Activated T-helper 2 cell treated with anti-CD3 and anti-CD28 coated beads, Interferon-gamma antibody, Interleukin-2, Interleukin-4, amounts not matched to agents 10 μg/mL and 5 μg/mL and 100 μg/mL, durations not matched to agents 14 hours and 24 hours and 36 hours (primary cell): ENCODE results near the gene FSCN2. TPM values are rescaled to one million over a fixed set of nuclear protein-coding genes. Genes with fewer than 3 reads are reported as not detected.

ENCODE experiments used
- DNase-seq: peaks from one replicate; pipeline ENCODE4 v3.0.0; 2021; ENCODE audit warnings: low spot score
- H3K27ac Mint-ChIP-seq: one replicate; pipeline ENCODE4 v1.8.0; 2021; ENCODE audit warnings: mixed read lengths
- H3K27me3 Mint-ChIP-seq: one replicate; pipeline ENCODE4 v1.8.0; 2021; ENCODE audit warnings: low read depth, mixed read lengths
- H3K36me3 Mint-ChIP-seq: one replicate; pipeline ENCODE4 v1.8.0; 2021; ENCODE audit warnings: low read depth, mixed read lengths
- H3K4me1 Mint-ChIP-seq: one replicate; pipeline ENCODE4 v1.8.0; 2021; ENCODE audit warnings: low read depth, mixed read lengths
- H3K4me3 Mint-ChIP-seq: one replicate; pipeline ENCODE4 v1.8.0; 2021; ENCODE audit warnings: low read depth, mild to moderate bottlenecking, moderate library complexity, mixed read lengths
- H3K9me3 Mint-ChIP-seq: one replicate; pipeline ENCODE4 v1.8.0; 2021; ENCODE audit warnings: mixed read lengths
- intact Hi-C: fragments of 100-400 bp; cut with micrococcal nuclease; formaldehyde crosslinking; loops from one replicate; pipeline ENCODE4 v1.15.1; 2023
- total RNA-seq: library from RNA; stranded (reverse); gene quantifications from 2 replicates; pipeline ENCODE4 v1.2.3, GENCODE V29; 2022

FSCN2 gene
- total RNA-seq, 1 donor from 2014 or later: 1.1 TPM

DNA sequence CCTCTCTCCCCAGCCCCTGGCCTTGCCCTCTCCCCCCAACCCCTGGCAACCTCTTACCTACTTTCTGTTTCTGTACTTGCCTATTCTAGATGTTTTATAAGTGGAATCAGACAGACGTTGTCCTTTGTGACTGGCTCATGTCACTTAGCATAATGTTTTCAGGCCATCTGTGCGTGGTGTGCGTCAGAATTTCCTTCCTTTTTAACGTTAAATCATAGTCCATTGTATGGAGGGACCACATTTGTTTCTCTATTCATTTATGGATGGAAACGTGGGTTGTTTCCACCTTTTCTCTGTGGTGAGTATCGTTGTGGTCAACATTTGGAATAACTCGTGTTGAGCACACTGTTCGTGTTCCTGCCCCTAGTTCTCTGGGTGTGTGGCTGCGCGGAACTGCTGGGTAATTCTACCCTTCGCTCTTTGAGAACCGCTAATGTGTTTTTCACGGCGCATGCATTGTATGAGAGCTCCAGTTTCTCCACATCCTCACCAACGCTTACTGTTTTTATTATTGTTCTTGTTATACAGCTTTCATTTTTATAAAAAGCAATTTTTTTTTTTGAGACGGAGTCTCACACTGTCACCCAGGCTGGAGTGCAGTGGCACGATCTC, 41.9 kb upstream of the FSCN2 start:
- Mint-ChIP-seq H3K36me3 (no peaks in the 10 kb centered on the region), H3K4me1 (peaks cover 20% of the 10 kb centered on the region), H3K27ac (peak overlapping the region; percentile 73), H3K4me3 (peak overlapping the region; percentile 40), H3K9me3 (no peaks in the 10 kb centered on the region), H3K27me3 (peaks cover 16% of the 10 kb centered on the region)
- no peak for DNase-seq
- intact Hi-C loops: loop anchor here (5.0 kb wide), 1 partner anchor 249 kb away; the partner anchor contains the start of genes NDUFAF8 and TEPSIN

DNA sequence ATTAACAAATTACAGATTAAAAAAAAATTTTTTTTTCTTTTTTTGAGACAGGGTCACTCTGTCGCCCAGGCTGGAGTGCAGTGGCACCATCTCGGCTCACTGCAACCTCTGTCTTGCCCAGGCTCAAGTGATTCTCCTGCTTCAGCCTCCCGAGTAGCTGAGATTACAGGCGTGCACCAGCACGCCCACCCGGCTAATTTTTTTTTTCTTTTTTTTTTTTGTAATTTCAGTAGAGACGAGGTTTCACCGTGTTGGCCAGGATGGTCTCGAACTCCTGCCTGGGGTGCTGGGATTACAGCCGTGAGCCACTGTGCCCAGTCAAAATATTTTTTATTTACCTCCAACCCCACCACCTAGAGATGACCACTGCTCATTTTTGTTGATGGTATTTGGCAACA, 41.1 kb upstream of the FSCN2 start:
- Mint-ChIP-seq H3K4me3 (peak overlapping the region; percentile 67), H3K36me3 (no peaks in the 10 kb centered on the region), H3K27me3 (peaks cover 11% of the 10 kb centered on the region), H3K4me1 (peaks cover 18% of the 10 kb centered on the region), H3K27ac (peak overlapping the region; percentile 55), H3K9me3 (no peaks in the 10 kb centered on the region)
- no peak for DNase-seq
- intact Hi-C loops: loop anchor here (5.0 kb wide), 1 partner anchor 250 kb away; the partner anchor contains the start of genes NDUFAF8 and TEPSIN

DNA sequence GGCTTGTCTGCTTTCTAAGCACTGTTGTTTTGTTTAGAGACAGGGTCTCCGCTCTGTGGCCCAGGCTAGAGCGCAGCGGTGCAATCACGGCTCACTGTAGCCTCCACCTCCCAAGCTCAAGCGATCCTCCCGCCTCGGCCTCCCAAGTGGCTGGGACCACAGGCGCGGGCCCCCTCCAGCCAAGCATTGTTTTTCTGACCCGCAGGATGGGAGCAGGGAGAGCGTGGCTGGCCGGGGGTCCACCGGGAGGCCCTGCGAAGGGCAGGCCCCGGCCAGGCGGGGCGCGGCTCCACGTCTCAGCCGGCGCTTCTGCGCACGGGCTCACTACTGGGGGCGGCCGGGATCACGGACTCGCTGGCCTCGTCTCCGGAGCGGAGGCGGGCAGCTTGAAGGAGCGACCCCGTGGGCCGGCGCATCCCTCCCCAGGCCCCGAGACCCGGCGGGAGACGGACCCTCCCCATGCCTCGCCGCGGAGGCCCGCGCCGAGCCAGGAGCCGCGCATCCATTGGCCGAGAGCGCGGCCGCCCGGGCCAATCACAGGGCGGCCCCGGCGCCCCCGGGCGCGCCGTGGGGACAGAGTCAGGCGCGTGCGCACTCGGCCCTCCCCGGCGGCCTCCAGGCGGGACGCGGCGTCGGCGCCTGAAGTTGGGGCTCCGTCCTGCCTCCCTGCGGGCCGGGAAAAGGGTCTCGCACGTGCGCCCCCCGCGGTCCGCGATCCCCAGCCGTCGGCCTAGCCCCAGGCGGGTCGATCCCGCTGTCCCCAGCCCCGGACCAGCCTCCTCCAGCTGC, 40.5 kb upstream of the FSCN2 start:
- intact Hi-C loops: loop anchor here (5.0 kb wide), 1 partner anchor 250 kb away; the partner anchor contains the start of genes NDUFAF8 and TEPSIN
- peak; percentile 73 for DNase-seq
- Mint-ChIP-seq H3K4me3 (peak overlapping the region; percentile 67), H3K27me3 (peaks cover 6% of the 10 kb centered on the region), H3K4me1 (peaks cover 18% of the 10 kb centered on the region), H3K9me3 (no peaks in the 10 kb centered on the region), H3K27ac (peak overlapping the region; percentile 55), H3K36me3 (no peaks in the 10 kb centered on the region)

DNA sequence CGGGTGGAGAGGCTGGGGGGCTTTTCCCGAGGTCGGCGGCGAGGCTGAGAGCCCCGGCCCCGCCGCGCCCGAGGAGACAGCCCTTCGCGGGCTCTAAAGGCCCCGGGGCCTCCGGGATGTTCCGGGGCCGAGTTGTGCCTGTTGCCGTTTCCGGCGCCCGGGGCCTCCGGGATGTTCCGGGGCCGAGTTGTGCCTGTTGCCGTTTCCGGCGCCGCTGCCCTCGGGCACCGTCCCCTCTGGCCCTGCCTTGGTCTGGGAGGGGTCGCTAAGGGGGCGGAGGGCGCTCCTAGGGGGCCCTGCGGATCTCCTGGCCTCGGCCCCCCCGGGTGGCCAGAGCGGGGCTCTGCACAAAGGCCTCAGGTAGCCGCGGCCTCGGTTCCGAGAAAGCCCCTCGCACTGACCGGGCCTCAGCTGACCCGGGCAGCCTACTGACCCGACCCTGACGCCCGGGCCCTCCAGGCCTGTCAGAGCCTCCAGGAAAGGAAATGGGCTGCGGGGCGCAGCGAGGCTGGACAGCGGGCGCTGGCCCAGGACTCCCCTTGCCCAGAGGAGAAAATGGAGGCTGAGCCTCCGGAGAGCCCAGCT, 39.8 kb upstream of the FSCN2 start:
- H3K27ac Mint-ChIP-seq: no peak overlapping the region
- H3K9me3 Mint-ChIP-seq: no peaks in the 10 kb centered on the region
- H3K4me3 Mint-ChIP-seq: peak overlapping the region; percentile 13
- peaks cover 18% of the 10 kb centered on the region for H3K4me1 Mint-ChIP-seq
- peaks cover 4% of the 10 kb centered on the region for H3K27me3 Mint-ChIP-seq
- no peak for DNase-seq
- intact Hi-C loops: loop anchor here (5.0 kb wide), 1 partner anchor 251 kb away; the partner anchor contains the start of genes NDUFAF8 and TEPSIN
- H3K36me3 Mint-ChIP-seq: no peaks in the 10 kb centered on the region

DNA sequence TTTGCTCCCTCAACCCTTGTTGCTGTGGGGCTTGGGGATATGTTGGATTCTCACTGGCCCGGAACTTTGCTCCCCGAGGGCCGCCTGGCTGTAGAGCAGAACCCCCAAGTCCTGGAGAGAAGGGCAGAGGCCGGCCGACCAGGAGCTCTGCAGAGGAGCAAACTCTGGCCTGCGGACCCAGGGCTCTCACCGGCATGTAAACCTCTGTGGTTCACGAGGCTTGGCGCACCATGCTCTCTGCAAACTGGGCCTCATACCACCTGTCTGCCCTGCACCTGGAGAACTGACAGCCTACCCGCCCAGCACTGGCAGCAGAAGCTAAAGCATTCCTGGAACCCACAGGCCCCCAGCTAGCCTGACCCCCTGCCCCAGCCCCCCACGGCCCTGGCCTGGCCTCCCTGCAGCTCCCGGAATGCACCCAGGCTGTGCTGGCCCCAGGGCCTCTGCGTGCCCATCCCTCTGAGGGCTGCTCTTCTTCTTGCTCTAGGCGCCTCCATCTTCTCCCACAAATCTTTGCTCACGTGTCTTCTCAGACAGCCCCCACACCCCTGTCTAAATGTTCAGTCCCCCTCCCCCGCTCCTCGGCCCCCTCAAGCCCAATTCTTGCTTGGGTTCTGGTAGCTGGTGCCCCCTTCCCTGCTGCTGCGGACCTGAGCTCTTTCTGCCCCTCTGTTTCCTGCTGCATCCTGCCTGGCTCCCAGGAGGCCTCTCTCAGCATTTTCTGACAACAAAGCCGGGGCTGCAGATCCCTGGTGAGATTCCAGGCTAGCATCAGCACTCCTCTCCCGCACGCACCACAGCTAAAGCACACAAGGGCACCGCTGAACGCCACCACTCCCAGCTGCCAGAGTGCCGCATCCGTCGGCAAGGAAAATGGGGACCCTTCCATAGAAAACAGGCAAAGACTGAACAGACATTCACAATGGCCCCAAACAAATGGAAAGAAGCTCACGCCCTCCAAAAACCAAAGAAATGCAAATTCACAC, 38.9 kb upstream of the FSCN2 start:
- peak overlapping the region; percentile 58 for H3K27ac Mint-ChIP-seq

DNA sequence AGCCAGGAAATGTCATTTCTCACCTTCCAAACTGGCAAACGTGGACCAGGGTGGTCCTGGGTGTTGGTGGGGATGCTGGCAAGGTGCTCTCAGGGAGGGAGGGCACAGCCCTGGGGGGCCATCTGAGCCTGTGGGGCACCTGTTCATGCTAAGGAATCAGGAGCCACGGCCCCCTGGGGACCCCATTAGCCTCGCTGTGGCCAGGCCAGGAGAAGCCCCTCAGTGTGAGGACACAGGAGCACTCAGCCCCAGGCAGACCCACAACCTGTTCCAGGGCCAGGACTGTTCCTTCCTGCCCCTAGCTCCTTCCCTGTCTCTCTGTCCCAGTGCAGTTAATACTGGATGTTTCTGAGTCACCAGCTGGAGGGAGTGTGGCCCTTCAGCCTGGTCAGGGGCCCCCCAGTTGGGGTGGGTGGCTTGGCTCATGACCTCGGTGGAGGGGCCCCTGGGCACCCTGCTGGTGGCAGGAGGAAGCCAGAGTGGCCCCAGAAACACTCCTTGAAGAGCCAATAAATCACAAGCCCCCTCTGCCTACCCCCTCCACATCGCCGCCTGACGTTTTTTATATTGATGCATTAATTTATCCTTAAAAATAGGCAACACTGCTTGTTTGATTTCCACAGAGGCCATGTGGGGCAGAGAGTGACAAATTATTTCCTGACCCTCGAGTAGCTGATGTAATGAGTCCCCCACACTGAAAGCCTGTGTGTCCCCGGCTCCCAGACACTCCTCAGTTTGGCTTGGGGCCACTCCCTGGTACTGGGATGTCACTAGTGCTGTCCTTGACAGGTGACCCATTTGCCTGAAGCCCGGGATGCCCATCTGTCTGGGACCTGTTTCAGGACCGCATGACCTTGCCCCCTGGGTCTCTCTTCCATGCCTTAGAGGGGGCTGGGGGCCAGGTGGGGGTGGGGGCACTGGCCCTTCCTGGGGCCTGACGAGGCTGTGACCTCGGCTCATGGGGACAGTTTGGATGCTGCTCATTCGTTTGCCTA, 37.9 kb upstream of the FSCN2 start:
- Mint-ChIP-seq H3K27me3 (peaks cover 4% of the 10 kb centered on the region), H3K4me1 (peaks cover 22% of the 10 kb centered on the region), H3K4me3 (peak overlapping the region; percentile 68), H3K27ac (no peak overlapping the region), H3K36me3 (no peaks in the 10 kb centered on the region), H3K9me3 (no peaks in the 10 kb centered on the region)
- intact Hi-C loops: loop anchor here (5.0 kb wide), 1 partner anchor 253 kb away; the partner anchor contains the start of genes NDUFAF8 and TEPSIN
- DNase-seq: no peak

More for the DNA sequence above, 38.9 kb upstream of the FSCN2 start:
- intact Hi-C loops: loop anchor here (5.0 kb wide), 1 partner anchor 252 kb away; the partner anchor contains the start of genes NDUFAF8 and TEPSIN
- peaks cover 4% of the 10 kb centered on the region for H3K27me3 Mint-ChIP-seq
- H3K4me3 Mint-ChIP-seq: peak overlapping the region; percentile 68
- H3K36me3 Mint-ChIP-seq: no peaks in the 10 kb centered on the region
- H3K4me1 Mint-ChIP-seq: peaks cover 18% of the 10 kb centered on the region
- DNase-seq: no peak
- no peaks in the 10 kb centered on the region for H3K9me3 Mint-ChIP-seq

DNA sequence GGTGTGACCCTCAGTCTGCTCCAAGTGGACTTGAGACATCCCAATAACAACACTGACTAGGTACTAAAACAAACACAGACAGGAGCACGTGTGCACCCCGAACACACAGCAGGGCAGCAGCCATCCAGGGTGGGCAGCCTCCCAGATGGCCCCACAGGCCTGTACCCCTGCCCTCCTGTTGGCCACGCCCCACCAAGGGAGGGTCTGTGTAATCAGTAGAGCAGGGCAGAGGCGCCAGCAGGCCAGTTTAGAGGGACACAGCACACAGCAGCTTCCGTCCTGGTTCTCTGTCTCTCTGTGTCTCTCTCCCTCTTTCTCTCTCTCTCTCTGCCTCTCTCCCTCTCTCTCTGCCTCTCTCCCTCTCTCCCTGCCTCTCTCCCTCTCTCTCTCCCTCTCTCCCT, 37.0 kb upstream of the FSCN2 start:
- peaks cover 18% of the 10 kb centered on the region for H3K4me1 Mint-ChIP-seq
- H3K36me3 Mint-ChIP-seq: no peaks in the 10 kb centered on the region
- intact Hi-C loops: no loop called here
- DNase-seq: no peak
- no peak overlapping the region for H3K27ac Mint-ChIP-seq
- peaks cover 4% of the 10 kb centered on the region for H3K27me3 Mint-ChIP-seq
- no peaks in the 10 kb centered on the region for H3K9me3 Mint-ChIP-seq
- no peak overlapping the region for H3K4me3 Mint-ChIP-seq

DNA sequence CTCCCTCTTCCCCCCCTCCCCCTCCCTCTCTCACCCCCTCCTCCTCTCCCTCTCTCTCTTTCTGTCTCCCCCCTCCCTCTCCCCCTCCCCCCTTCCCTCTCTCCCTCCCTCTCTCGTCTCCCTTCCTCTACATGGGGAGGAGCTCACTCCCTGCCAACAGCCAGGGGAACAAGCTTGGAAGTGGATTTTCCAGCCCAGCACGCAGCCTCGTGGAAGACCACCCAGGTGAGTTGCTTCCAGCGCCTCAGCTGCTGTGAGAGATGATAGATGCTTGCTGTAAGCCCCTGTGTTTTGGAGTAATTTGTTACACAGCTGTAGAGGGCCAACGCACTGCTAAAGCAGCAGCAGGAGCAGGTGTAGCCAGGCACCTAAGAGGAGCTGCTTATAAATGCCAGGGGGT, 36.4 kb upstream of the FSCN2 start:
- Mint-ChIP-seq H3K4me1 (peaks cover 14% of the 10 kb centered on the region), H3K36me3 (no peaks in the 10 kb centered on the region), H3K4me3 (no peak overlapping the region), H3K9me3 (no peaks in the 10 kb centered on the region), H3K27ac (no peak overlapping the region), H3K27me3 (peaks cover 4% of the 10 kb centered on the region)
- DNase-seq: no peak
- intact Hi-C loops: no loop called here

DNA sequence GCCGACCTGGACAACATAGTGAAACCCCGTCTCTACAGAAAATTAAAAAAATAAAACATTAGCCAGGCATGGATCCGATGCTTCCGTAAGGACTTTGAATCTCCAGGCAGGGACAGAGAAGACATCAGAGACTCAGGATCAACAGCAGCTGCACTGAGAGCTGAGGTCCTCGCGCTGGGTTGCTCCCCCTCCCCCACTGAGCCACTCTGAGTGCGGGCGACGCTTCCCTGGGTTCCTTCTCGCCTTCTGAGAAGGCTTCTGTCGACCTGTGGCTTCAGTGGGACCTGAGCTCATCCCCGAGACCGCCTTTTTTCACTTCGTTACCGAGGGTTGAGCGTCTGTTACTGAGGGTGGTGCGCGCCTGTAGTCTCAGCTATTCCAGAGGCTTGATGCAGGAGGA, 36.0 kb upstream of the FSCN2 start:
- DNase-seq: no peak
- Mint-ChIP-seq H3K36me3 (no peaks in the 10 kb centered on the region), H3K9me3 (no peaks in the 10 kb centered on the region), H3K27ac (no peak overlapping the region), H3K4me3 (no peak overlapping the region), H3K4me1 (peaks cover 14% of the 10 kb centered on the region), H3K27me3 (peaks cover 4% of the 10 kb centered on the region)
- intact Hi-C loops: no loop called here

DNA sequence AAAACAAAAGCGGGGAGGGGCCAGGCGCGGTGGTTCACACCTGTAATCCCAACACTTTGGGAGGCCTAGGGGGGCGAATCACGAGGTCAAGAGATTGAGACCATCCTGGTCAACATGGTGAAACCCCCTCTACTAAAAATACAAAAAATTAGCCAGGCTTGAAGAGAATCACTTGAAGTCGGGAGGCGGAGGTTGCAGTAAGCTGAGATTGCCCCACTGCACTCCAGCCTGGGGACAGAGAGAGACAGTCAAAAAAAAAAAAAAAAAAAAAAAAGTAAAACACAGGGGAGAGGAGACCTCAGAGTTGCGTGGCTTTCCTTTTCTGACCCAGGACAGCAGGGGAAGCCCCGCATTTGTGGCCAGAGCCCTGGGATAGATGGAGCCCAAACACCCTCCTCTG, 35.5 kb upstream of the FSCN2 start:
- no peak for DNase-seq
- no peak overlapping the region for H3K4me3 Mint-ChIP-seq
- H3K9me3 Mint-ChIP-seq: no peaks in the 10 kb centered on the region
- no peaks in the 10 kb centered on the region for H3K36me3 Mint-ChIP-seq
- no peak overlapping the region for H3K27ac Mint-ChIP-seq
- H3K27me3 Mint-ChIP-seq: peaks cover 4% of the 10 kb centered on the region
- intact Hi-C loops: no loop called here
- H3K4me1 Mint-ChIP-seq: peaks cover 13% of the 10 kb centered on the region
